Hematopoietic multipotent progenitor cell treated with erythropoietin and hydrocortisone succinate and interleukin-3 and kit ligand, for 8 days (in vitro differentiated cells): ENCODE results near the gene FUT8.

Experiments used
- DNase-seq: peaks from one replicate; pipeline ENCODE4 v3.0.0-alpha.2; 2015

Gene FUT8

DNA sequence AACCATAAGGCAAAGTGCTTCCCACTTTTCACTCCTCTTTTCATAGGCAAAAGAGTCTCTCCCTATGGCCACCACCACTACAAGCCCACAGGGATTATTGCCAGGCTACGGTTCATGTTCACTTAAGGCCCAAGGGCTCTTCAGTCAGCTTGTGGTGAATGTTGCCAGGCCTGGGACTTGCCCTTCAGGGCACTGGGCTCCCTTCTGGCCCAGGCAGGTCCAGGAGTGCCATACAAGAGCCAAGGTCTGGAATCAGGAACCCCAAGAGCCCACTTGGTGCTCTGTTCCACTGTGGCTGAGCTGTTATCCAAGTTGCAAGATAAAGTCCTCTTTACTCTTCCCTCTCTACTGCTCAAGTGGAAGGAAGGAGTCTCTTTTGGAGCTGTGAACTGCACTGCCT, 307.6 kb downstream of the FUT8 start:
- DNase-seq, result no peak

DNA sequence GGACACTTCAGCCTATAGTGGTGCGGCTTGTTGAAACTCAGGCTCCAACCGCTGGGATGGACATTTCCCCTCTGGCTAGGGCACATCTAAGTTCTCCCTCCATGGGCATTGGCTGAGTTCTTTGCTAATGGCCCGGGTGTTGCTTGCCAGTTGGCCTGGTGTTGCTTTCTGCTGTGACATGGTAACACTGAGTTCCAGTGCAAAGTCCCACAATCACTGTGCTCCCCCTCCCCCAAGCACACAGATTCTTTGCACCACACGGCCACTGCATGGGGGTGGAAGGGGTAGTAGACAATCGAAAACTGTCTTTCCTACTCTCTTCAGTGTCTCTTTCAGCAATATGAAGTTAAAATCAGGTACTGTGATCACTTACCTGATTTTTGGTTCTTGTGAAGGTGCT, 308.2 kb downstream of the FUT8 start:
- DNase-seq, result no peak

DNA sequence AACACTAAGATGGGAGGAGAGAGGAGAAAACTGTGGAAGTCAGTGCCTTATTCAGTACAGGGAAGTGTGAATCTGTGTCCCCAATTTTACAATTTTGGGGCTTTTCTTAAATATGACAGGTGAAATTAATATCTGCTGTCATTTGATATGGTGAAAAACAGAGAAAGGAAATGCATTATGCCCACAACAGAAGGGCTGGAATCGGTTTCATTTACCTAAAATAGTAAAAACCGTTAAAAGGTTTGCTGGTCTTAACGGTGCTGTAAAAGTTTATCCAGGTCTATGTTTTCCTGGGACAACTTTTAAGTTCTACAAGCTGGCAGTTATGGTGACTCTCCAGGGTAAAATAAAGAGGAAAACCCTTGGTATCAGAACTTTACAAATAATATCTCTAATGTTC, 310.8 kb downstream of the FUT8 start:
- no peak for DNase-seq

DNA sequence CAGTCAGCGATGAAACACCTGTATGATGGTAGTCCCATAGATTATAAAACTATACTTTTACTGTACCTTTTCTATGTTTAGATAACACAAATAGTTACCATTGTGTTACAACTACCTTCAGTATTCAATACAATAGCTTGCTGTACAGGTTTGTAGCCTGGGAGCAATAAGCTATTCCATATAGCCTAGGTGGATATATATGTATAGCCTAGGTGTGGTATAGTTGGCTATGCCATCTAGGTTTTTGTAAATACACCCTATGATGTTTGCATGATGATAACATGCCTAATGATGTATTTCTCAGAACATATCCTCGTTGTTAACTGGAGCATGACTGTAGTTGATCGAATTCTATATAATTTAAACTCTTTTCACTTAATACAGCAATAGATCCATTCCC, 316.1 kb downstream of the FUT8 start:
- no peak for DNase-seq

DNA sequence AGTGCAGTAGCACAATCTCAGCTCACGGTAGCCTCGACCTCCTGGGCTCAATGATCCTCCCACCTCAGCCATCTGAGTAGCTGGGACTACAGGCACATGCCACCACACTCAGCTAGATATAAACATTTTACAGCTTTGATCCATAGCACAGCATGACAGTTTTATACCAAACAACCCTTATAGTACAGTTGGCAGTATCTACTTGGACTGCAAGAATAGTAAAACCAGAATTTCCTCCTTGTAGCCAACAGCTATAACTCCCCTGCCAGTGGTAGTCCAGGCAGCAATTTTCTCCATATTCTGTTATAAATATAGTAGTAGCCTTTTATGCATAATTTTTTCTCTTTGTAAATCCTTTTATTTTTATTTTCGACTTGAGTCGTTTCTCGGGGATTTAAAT, 317.0 kb downstream of the FUT8 start:
- no peak for DNase-seq

DNA sequence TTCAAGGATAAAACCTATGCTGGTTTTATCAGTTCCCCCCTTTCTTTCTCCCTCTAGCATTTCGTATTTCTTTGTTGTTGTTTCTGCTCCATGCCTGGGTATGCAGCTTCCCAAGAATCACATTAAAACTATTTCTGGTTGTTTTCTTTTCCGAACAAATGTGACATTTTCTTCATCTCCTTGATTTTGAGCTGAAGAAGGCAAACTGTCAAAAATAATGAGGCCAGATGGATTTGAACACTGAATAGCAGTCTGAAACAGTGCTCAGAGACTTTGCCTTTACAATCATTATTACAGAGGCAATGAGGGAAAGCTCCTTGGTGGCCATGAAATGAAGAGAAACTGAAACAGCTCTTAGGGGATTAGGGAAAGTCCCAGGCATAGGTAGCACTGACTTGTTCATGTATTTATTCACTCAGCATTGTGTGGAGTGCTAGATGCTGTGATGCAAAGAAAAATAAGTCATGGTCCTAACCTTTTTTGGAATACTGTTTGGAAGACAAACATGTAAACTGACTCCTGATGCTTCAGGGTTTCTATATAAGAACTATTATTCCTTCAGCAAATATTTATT, 319.5 kb downstream of the FUT8 start:
- no peak for DNase-seq

DNA sequence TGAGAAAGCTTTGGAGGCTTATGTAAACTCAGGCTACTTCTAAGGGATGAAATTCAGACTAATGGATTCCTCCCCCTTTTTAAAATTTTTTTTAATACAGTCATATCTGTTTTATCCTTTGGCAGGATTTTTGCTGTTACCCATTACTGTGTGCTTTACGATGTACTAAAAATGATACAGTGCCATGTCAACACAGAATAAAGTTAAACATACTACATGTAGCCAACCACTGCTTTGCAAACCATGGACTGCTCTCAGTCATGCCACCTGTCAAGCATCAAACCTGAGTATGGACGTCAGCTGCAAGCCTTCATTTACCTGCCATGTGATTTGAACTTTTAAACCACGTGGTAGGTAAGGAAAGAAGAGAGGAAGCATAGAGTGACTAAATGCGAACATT, 325.8 kb downstream of the FUT8 start:
- no peak for DNase-seq

DNA sequence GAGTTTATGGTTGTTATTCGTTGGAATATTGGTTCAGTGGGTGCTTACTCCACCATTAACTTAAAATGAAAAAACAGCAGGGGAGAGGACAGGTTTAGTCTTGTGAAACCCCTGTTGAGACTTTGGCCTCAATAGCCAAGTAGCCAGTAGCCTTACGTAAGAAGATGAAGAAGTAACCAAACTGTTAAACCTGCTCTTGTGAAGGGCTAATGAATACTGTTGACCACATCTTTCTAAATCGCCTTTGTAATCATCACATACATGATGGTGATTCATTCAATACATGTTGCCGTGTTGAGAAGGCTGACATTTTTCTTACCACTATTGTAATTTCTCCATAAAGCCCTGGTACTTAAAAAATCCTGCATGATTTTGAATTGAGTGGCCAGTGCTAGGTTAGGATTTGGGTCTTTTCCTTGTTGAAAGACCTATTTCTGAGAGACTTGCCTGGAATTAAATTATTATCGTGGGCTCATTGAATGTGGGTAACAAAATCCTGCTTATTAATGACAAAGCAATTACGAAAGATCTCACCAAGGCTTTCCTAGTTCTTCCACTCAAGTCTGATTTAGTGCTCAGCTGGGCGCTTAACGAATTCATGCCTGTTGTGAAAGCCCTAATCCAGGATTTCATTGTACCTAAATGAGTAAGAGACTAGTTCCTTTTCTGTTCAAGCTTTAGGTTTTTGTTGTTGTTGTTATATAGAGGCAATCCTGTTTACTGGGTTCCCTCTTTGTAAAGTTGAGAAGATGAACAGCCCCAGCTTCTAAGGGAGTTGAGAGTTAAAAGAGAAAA, 333.1 kb downstream of the FUT8 start:
- no peak for DNase-seq

DNA sequence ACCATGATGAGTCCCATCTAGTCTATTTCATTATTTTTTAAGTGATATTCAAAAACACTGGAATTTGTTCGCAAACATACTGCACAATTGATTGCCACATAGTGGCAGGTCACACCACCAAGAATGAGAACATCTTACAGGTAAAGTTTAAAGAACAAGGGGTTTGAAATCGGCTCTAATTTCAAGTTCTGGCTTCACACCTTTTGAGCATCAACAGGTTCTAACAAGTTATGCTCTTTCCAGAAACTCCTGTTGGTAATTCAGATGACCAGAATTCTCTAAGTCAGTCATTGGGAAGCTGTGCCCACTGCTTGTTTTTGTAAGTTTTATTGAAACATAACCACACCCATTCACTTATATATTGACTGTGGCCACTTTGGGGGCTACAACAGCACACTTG, 336.3 kb downstream of the FUT8 start:
- DNase-seq, result no peak

DNA sequence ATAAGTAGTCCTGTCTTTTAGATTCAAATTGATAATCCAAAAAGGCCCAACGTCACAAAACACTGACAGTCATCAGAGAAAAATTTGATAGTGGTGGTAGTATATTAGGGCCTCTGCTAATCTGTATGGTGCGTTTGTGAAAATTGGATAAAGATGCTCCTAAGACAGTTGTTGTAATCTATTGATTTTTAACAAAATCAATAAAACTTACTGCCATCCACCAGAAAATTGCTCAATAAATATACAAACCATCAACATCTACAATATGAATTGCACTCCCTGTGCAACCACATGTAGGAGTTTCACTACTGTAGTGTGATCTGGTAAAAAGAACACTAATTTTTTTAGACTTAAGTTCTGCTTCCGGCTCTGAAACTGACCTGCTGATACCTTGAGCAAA, 336.8 kb downstream of the FUT8 start:
- no peak for DNase-seq

DNA sequence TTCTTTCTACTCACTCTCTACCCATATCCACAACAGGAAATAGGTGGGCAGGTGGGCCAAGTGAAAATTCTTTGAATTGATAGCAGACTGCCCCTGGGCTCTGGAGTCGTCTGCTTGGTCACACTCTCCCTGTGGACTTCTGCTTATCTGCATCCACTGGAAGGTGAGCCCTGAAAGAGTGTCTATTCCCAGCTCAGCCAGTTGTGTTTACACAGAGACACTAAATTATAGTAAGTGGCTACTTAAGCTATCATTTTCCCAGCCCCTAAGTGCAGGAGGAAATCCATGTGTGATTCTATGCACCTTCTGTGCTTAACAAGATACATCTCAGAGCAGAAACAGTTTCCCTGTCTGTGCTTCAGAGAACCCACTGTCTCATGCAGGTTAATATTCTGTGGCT, 338.4 kb downstream of the FUT8 start:
- no peak for DNase-seq

DNA sequence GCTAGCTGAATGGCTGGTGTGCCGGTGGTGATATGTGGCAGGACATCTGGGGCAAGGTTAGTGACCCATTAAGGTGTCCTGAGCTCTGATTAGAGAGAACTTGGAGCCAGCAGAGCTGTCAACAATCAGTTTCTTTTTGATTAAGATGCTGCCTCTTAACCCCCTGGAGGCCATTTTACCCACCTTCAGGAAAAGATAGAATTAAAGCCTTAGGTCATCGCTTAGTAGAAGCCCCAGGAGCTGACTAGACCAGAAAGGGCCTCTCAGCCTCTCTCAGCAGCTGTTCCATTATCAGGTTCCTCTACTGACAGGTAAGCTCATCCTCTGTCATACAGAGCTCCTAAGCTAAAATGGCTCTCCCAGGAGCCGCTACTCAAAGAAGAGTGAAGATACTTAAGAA, 339.0 kb downstream of the FUT8 start:
- no peak for DNase-seq

DNA sequence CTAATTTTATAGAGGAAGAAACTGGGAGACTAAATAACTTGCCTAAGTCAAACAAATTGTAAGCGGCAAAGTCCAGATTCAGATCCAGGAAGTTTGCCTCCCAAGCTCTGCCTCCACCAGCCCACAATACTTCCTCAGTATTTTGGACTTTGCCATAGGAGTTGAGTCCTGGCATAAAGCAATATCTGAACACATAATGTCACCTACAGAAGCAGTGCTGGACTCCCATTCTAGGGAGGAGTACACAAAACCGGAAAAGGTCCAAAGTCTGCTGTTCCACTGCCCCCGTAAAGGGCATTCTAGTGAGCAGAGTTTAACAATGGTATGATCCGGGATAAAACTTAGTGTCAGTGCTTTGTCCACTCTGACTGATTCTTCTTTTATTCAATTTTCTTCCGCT, 340.5 kb downstream of the FUT8 start:
- no peak for DNase-seq

DNA sequence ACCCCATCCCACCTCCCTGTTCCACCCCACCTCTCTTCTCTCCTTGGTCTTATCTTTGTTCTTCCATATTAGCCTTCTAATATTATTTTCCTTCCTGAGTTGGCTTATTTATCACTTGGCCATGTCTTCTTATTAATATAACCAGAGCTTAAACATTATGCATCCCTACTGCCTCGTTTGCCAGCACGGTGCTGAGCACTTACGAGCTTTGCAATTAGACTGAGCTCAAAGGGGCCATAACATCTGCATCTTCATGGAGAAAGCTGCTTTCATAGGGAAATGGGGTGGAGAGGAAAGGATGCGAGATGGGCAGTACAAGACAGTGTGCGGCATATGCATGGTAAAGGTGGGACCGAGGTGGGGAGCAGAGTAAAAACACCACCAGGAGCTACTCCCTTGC, 342.8 kb downstream of the FUT8 start:
- no peak for DNase-seq

DNA sequence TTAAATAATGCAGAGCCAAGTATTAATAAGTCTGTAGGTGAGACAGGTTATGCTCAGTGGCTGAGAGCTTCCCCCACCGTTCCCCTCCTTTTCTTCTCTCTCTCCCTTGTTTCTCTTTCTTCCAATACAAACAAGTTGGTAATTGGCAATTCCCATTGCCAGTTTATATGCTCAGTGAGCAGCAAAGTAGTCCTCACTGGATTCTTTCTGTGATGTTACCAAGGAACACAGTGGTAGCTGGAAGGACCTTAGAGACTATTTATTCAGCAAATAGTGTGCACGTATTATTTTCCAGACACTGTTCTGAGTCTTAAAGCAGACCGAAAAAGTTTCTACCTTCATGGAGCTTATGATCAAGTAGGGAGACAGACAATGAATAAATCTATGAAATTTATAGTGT, 344.4 kb downstream of the FUT8 start:
- DNase-seq, result no peak

DNA sequence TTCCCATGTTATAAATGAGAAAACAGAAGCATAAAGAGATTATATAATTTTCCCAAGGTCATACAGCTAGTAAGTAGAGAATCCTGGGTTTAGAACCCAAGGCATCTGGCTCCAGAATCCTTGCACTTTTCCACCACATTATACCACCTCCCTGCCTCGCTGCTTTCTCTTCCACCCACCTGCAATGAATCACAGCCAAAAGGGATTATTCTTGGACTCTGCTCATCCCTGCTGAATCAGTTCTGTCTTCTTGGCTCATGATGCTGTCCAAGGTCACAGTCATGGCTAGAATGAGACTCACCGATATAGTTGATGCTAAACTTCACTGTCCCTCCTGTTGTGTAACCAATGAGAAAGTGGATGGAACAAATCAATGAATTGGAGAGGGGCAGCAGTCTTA, 356.6 kb downstream of the FUT8 start:
- DNase-seq, result no peak

DNA sequence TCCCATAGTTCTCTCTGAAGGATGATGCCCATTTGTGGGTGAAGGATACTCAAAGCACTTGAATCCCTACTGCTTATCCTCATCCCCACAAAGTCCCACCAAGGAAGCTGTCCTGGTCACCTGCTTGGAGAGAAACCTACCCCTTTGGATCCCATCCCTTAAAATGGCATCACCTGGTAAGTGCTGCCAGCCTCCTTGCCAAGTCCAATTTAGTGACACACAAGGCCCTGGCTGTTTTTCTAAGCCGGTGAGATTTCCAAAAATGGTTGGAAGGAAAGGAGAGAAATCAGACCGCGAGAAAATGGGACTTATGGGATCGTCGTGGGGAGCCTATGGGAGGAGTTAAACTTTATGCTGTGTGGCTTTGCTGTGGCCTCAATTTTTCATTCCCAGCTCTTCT, 358.2 kb downstream of the FUT8 start:
- DNase-seq, result no peak

DNA sequence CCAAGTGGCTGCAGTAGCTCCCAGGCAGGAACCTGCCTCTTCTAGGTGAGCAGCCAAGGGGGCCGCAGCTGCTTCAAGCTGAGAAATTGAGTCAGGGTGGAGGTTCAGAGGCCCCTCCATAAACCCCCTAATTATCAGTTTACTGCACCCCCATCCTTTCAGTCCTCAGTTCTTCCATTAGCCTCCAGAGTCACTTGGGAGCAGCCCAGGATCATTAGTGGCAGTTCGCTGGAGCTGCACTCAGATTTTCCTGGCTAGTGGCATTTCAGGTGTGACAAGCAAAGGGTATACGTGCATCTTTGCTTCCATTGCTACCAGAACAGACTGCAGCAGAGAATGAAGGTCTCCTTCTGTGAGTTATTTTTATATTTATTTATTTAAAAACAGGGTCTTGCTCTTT, 358.7 kb downstream of the FUT8 start:
- DNase-seq, result no peak

DNA sequence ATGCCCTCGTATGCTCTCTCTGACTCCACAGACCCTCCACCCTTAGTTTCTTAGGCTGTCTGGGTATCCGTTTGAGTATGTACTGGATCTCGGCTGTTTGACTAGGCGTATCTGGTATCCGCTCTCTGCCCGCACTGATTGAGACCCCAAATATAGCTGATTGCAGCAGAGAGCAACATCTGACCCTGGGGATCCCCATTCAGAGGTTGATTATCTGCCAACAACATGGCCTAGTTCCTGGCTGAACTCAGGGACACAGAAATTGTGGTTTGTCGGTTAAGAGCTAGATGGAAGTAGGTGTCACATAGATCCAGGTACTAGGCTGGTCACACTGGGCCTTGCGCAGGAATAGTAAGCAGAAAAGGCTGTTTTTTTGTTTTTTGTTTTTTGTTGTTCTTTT, 359.9 kb downstream of the FUT8 start:
- DNase-seq, result no peak

DNA sequence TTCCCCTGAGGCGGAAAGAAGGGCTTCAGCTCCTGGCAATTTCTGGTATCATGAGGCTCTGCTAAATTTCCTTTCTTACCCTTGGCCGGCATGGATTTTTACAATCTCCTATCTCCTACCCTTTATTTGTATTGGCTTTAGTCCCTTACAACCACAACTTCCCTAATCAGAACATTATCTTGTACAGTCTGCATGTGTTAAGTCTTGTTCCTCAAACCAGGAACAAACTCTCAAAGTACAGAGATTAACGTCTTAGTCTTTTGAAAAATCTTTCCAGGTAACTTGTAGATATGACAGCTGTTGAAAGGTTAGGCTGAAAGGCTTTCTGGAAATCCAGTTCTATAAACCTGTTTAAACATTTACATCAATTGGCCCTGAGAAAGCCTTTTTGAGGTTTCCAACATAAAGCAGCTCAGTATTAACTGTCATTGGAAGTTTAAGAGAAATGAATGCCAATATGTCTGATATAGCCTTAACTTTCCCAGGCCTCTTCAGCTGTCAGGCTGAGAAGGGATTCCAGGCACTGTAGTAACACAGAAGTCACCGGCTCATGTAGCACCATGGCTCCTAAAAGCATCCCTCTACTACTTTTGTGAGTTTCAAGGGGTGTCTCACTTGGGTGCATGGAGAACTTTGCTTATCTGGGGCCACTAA, 360.5 kb downstream of the FUT8 start:
- DNase-seq, result no peak

DNA sequence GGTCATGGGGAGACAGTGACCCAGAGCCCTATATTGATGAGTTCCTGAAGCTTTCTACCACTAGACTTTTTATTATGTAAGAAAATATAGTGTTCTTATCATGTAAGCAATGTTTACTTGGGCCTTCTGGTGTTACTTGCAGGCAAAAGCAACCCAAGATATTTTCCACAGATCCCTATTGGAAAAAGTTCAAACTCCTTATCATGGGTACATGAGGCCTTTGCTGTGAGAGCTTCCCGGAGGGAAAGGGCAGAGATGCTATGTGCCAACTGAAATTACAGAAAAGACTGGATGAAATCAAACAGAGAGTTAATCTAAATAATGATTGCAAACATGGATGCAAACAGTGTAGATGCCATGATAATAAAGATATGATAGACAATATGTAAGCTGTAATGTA, 361.5 kb downstream of the FUT8 start:
- DNase-seq, result no peak

DNA sequence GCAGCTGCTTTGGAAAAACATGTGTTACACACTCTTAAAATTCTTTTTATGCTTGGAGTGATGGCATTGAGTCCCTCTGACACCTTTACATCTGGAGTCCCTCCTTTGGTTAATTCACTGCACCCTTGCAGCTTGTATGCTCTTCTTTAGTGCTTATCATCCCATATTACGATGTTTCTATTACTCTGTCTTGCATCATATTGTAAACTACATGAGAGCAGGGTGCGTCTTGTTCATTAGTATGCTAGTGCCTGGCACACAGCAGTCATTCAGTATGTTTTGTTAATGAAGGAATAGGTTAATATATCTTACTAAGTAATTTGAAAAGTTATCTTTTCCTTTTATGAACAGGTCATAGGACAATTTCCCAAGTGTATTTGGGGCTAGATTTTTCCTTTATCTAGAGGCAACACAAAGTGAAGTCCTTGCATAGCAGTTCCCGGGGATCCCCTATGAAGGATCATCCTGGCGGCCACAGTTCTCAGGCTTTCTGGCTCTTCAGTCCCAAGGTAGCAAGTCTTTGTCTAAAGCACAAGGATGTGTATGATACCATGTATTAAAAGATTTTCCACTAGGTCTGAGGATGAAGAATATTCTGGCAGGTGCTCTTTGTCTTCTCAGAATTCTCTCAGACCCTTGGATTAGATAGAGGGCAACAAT, 363.8 kb downstream of the FUT8 start:
- DNase-seq, result no peak

DNA sequence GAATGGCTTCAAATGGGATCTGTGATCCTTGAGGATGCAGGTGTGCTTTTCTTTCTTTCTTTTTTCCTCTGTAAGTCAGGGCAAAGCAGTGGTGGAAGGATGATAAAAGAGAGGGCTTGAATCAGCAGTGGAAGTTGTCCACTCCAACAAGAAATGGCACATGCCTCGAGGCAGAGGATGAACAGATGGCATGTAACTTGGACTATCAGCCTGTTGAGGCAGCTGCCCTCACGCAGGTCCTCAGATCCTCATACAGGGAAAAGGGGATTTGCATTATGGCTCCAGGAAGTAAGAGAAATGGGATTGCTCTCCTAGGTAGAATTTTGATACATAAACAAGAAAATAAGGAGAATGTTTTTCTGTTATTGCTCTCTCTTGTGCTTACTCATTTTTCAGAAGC, 368.0 kb downstream of the FUT8 start:
- no peak for DNase-seq

DNA sequence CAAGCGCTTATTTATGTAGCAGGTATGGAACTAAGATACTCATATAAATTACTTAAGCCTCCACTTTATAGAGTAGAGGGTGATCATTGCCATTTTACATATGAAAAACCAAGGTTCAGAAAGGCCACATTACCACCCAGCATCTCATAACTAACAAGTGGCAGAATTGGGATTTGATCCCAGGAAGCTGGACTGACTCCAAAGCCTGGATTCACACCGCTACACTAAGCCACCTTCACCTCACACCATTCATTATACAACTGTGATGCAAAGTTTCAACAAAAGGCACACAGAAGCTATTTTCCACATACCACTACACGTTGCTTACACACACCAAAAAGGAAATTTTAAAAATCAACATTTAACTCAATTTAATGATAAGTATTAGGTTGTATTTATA, 370.6 kb downstream of the FUT8 start:
- no peak for DNase-seq
